HEK293 (cell line): ENCODE data around the gene RBFOX2.

Source experiments
- CTCF ChIA-PET: fragments of 350-600 bp; formaldehyde crosslinking; extraction: SDS; loops from one replicate; lab custom pipeline; 2021; ENCODE audit warnings: antibody characterized with exemption; lab: Yijun Ruan, JAX
- POLR2A ChIA-PET: fragments of 300-600 bp; formaldehyde crosslinking; extraction: SDS; loops from one replicate; lab custom pipeline; 2020; ENCODE audit warnings: antibody characterized with exemption, inconsistent platforms; lab: Yijun Ruan, JAX
- H3K27ac ChIP-seq: fragments of 200-500 bp; sonication (Bioruptor generic); 2 replicates; pipeline ENCODE4 v1.5.1; 2014; ENCODE audit warnings: low read depth, low read length, control low read depth, inconsistent platforms; ENCODE audit errors: extremely low read depth
- H3K36me3 ChIP-seq, 2 experiments: fragments of 200-500 bp in 1 of 2; sonication (Bioruptor generic) in 1 of 2; 1 replicate in 1 of 2; 2 replicates in 1 of 2; pipeline ENCODE4 v1.5.1; 2014 to 2017; ENCODE audit warnings: inconsistent platforms in 2 of 2, low read length in 2 of 2; ENCODE audit not compliant: control insufficient read depth in 2 of 2, insufficient read depth in 1 of 2
- H3K4me1 ChIP-seq: fragments of 200-500 bp; sonication (Bioruptor generic); 2 replicates; pipeline ENCODE4 v1.5.1; 2014; ENCODE audit warnings: mild to moderate bottlenecking, low read length, inconsistent platforms; ENCODE audit not compliant: control insufficient read depth, insufficient read depth
- H3K4me3 ChIP-seq: 2 replicates; pipeline ENCODE4 v1.5.1; 2011; ENCODE audit warnings: low read depth, mild to moderate bottlenecking, control low read depth, low read length, moderate library complexity
- H3K9me3 ChIP-seq: fragments of 200-500 bp; sonication (Bioruptor generic); 2 replicates; pipeline ENCODE4 v1.5.1; 2014; ENCODE audit warnings: low read depth, low read length, inconsistent platforms; ENCODE audit not compliant: control insufficient read depth, insufficient read depth
- BCL11B ChIP-seq: fragments of 450-650 bp; formaldehyde crosslinking; IDR thresholded peaks from 2 replicates; pipeline ENCODE4 v1.5.1; 2016; ENCODE audit warnings: low read depth, missing biosample characterization, missing genetic modification characterization
- FEZF1 ChIP-seq: fragments of 450-650 bp; formaldehyde crosslinking; IDR thresholded peaks from 2 replicates; pipeline ENCODE4 v1.5.1; 2016; ENCODE audit warnings: missing biosample characterization, missing genetic modification characterization
- GFI1B ChIP-seq: fragments of 450-650 bp; formaldehyde crosslinking; IDR thresholded peaks from 2 replicates; pipeline ENCODE4 v1.5.1; 2016; ENCODE audit warnings: missing biosample characterization, missing genetic modification characterization
- HOXA7 ChIP-seq: sonication (generic); formaldehyde crosslinking; IDR thresholded peaks from 2 replicates; pipeline ENCODE4 v1.8.1; 2022; ENCODE audit warnings: missing genetic modification reagents, borderline replicate concordance
- INSM2 ChIP-seq: fragments of 450-650 bp; formaldehyde crosslinking; IDR thresholded peaks from 2 replicates; pipeline ENCODE4 v1.5.1; 2016; ENCODE audit warnings: missing biosample characterization, missing genetic modification characterization
- MEIS1 ChIP-seq: sonication (generic); formaldehyde crosslinking; IDR thresholded peaks from 2 replicates; pipeline ENCODE4 v1.8.1; 2022; ENCODE audit warnings: missing genetic modification reagents, mild to moderate bottlenecking, borderline replicate concordance
- PRDM6 ChIP-seq: fragments of 450-650 bp; formaldehyde crosslinking; IDR thresholded peaks from 2 replicates; pipeline ENCODE4 v1.5.1; 2017; ENCODE audit warnings: missing biosample characterization, missing genetic modification characterization
- REST ChIP-seq: fragments of 450-650 bp; formaldehyde crosslinking; IDR thresholded peaks from 2 replicates; pipeline ENCODE4 v1.5.1; 2016; ENCODE audit warnings: missing biosample characterization, missing genetic modification characterization
- SCRT1 ChIP-seq: fragments of 450-650 bp; formaldehyde crosslinking; IDR thresholded peaks from 2 replicates; pipeline ENCODE4 v1.5.1; 2016; ENCODE audit warnings: missing biosample characterization, missing genetic modification characterization, borderline replicate concordance
- ZBTB21 ChIP-seq: fragments of 450-650 bp; formaldehyde crosslinking; IDR thresholded peaks from 2 replicates; pipeline ENCODE4 v1.5.1; 2017; ENCODE audit warnings: missing biosample characterization, missing genetic modification characterization
- ZBTB44 ChIP-seq: fragments of 450-650 bp; IDR thresholded peaks from 2 replicates; pipeline ENCODE4 v1.5.1; 2018; ENCODE audit warnings: missing biosample characterization, mild to moderate bottlenecking, missing genetic modification characterization
- ZEB2 ChIP-seq: fragments of 450-650 bp; formaldehyde crosslinking; IDR thresholded peaks from 2 replicates; pipeline ENCODE4 v1.5.1; 2016; ENCODE audit warnings: missing biosample characterization, missing genetic modification characterization
- ZIC2 ChIP-seq: fragments of 450-650 bp; formaldehyde crosslinking; IDR thresholded peaks from 2 replicates; pipeline ENCODE4 v1.5.1; 2016; ENCODE audit warnings: missing biosample characterization, missing genetic modification characterization
- ZNF24 ChIP-seq: fragments of 450-650 bp; formaldehyde crosslinking; IDR thresholded peaks from 2 replicates; pipeline ENCODE4 v1.5.1; 2016; ENCODE audit warnings: missing biosample characterization, missing genetic modification characterization
- ZNF280C ChIP-seq: fragments of 450-650 bp; formaldehyde crosslinking; IDR thresholded peaks from 2 replicates; pipeline ENCODE4 v1.5.1; 2016; ENCODE audit warnings: missing biosample characterization, missing genetic modification characterization
- ZNF692 ChIP-seq: fragments of 450-650 bp; formaldehyde crosslinking; IDR thresholded peaks from 2 replicates; pipeline ENCODE4 v1.5.1; 2016; ENCODE audit warnings: missing biosample characterization, missing genetic modification characterization
- ZNF701 ChIP-seq: fragments of 450-650 bp; formaldehyde crosslinking; IDR thresholded peaks from 2 replicates; pipeline ENCODE4 v1.5.1; 2016; ENCODE audit warnings: missing biosample characterization, missing genetic modification characterization
- ZNF837 ChIP-seq: fragments of 450-650 bp; formaldehyde crosslinking; IDR thresholded peaks from 2 replicates; pipeline ENCODE4 v1.5.1; 2016; ENCODE audit warnings: missing biosample characterization, missing genetic modification characterization

The RBFOX2 gene

GRCh38 chr22:35864545-35865165 lies 164.0 kb downstream of the RBFOX2 start (continued):
- no peak for TF ChIP-seq ZNF692 (tag by site-specific recombination)
- TF ChIP-seq SCRT1 (tag by site-specific recombination): no peak
- no peak for TF ChIP-seq ZIC2 (tag by site-specific recombination)

- Histone ChIP-seq H3K4me3 (no peak overlapping the region), H3K4me1 (peaks cover 19% of the 10 kb centered on the region), H3K27ac (no peak overlapping the region), H3K36me3 (no peaks in the 10 kb centered on the region), H3K9me3 (no peaks in the 10 kb centered on the region)
- CTCF ChIA-PET: interaction anchor here (0.6 to 1.5 kb wide), 7 partner anchors 11 to 261 kb away, joined by 3 to 4 read pairs (median 4); no protein-coding TSS in a partner anchor
- POLR2A ChIA-PET: no interaction called here
- 0 out of 2 replicates have a peak, but pooled peaks have one; percentile 26 for TF ChIP-seq GFI1B (tag by site-specific recombination)
- TF ChIP-seq PRDM6 (tag by site-specific recombination): peak; percentile 43; the same call in 1 of the 2 replicates
- no peak for TF ChIP-seq INSM2 (tag by site-specific recombination)
- no peak for TF ChIP-seq ZNF701
Measured at GRCh38 chr22:35863432-35863831, 165.2 kb downstream of the RBFOX2 start.

- Histone ChIP-seq H3K27ac (no peak overlapping the region), H3K4me3 (no peak overlapping the region), H3K9me3 (no peaks in the 10 kb centered on the region), H3K36me3 (no peaks in the 10 kb centered on the region), H3K4me1 (peaks cover 19% of the 10 kb centered on the region)
- ChIA-PET POLR2A (no interaction called here), CTCF (interaction anchor here (1.3 kb wide), 1 partner anchor 203 kb away, joined by 4 read pairs; no protein-coding TSS in a partner anchor)
- TF ChIP-seq BCL11B (no peak), ZNF24 (tag by site-specific recombination) (no peak), ZBTB44 (no peak), ZNF280C (tag by site-specific recombination) (no peak), ZNF837 (no peak), REST (tag by site-specific recombination) (no peak), MEIS1 (no peak), PRDM6 (tag by site-specific recombination) (no peak), ZBTB21 (tag by site-specific recombination) (no peak), FEZF1 (tag by site-specific recombination) (no peak), ZEB2 (tag by site-specific recombination) (no peak), HOXA7 (CRISPR knock-in tag) (no peak)
Measured at GRCh38 chr22:35862697-35863096, 165.9 kb downstream of the RBFOX2 start.
